ENCODE data around the gene GATM. TPM values are rescaled to one million over a fixed set of nuclear protein-coding genes. Genes with fewer than 3 reads are reported as not detected.
A peak's percentile ranks its signal among the peaks of the same experiment; 100 is the strongest.

The GATM gene, protein sequence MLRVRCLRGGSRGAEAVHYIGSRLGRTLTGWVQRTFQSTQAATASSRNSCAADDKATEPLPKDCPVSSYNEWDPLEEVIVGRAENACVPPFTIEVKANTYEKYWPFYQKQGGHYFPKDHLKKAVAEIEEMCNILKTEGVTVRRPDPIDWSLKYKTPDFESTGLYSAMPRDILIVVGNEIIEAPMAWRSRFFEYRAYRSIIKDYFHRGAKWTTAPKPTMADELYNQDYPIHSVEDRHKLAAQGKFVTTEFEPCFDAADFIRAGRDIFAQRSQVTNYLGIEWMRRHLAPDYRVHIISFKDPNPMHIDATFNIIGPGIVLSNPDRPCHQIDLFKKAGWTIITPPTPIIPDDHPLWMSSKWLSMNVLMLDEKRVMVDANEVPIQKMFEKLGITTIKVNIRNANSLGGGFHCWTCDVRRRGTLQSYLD
- 100 to 1,000 TPM in 1 of 2 donors, 10 to 100 TPM in 1; 12.9 to 254 TPM for total RNA-seq

DNA sequence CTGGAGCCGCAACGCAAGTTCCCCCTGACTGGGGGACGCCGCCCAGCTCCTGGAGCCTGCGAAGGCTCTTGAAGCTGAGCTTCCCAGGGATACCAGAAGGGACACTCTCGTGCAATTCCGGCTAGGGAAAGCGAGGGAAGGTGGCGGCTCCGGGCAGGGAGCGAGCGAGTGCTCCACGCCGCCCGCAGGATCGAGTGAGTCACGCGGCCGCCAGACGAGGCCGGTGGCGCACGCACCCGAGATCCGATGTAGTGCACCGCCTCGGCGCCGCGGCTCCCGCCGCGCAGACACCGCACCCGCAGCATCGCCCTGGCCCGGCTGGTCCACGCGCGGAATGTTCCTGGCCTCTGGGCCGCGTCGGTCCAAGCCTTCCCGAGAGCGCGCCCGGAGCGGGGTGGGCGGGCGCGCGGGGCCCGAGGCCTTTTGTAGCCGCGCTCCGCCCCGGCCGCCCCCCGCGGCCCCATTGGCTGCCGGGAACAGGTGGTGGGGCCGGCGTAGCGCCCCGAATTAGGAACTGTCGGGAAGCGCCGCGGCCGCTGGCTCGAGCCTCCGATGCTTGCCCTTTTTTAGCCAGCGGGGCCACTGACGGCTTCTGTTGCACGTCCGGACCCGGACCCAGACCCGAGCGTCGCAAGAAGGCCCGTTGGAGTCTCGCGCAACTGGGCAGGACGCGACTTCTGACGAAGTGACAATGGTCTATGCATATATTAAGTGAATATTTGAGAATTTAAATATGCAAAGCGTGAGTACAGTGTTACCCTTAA, at the start of gene GATM:
Gene GATM, minus strand, starts transcription at position 396 of the 764 bp plus-strand sequence. Its CDS starts 91 bp downstream, at position 305.
- 3% methylated on average over 58 of the region's 87 CpGs for WGBS
- Histone ChIP-seq H3K27ac (peak within 1 kb of the TSS; percentile 48 to 69), H3K27me3 (replicated peaks; ENCODE audit: insufficient read depth) (no peaks in the 10 kb centered on the region), H3K9me3 (no peaks in the 10 kb centered on the region), H3K4me3 (peak within 1 kb of the TSS; percentile 43 to 45), H3K4me1 (replicated peaks) (no peaks in the 10 kb centered on the region), H3K36me3 (no peaks in the 10 kb centered on the region)
- intact Hi-C loops (cut with DNase I), result loop anchor here (2.0 to 10.0 kb wide), 3 partner anchors 24 to 214 kb away; a partner anchor contains a TSS
- peak; percentile 58 for DNase-seq (ENCODE audit: low spot score)
- TF ChIP-seq POLR2A (IDR thresholded peaks at IDR 0.05) (no peak), POLR2AphosphoS5 (IDR thresholded peaks at IDR 0.05) (peak; percentile 19)
- TF ChIP-seq, protein P1, sequence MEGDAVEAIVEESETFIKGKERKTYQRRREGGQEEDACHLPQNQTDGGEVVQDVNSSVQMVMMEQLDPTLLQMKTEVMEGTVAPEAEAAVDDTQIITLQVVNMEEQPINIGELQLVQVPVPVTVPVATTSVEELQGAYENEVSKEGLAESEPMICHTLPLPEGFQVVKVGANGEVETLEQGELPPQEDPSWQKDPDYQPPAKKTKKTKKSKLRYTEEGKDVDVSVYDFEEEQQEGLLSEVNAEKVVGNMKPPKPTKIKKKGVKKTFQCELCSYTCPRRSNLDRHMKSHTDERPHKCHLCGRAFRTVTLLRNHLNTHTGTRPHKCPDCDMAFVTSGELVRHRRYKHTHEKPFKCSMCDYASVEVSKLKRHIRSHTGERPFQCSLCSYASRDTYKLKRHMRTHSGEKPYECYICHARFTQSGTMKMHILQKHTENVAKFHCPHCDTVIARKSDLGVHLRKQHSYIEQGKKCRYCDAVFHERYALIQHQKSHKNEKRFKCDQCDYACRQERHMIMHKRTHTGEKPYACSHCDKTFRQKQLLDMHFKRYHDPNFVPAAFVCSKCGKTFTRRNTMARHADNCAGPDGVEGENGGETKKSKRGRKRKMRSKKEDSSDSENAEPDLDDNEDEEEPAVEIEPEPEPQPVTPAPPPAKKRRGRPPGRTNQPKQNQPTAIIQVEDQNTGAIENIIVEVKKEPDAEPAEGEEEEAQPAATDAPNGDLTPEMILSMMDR (IDR thresholded peaks at IDR 0.05), result peak in 2 of 4 experiments; percentile 35 to 47

DNA sequence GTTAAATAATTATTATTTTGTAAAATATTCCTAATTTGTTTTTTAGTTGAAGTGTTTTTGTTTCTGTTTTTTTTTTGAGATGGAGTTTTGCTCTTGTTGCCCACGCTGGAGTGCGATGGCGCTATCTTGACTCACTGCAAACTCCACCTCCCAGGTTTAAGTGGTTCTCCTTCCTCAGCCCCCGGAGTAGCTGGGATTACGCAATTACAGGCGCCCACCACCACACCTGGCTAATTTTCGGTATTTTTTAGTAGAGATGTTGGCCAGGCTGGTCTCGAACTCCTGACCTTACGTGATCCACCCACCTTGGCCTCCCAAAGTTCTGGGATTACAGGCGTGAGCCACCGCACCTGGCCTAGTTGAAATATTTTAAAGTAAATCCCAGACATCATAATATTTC, 48.7 kb upstream of the GATM start:
- intact Hi-C loops (cut with DNase I), result no loop called here

DNA sequence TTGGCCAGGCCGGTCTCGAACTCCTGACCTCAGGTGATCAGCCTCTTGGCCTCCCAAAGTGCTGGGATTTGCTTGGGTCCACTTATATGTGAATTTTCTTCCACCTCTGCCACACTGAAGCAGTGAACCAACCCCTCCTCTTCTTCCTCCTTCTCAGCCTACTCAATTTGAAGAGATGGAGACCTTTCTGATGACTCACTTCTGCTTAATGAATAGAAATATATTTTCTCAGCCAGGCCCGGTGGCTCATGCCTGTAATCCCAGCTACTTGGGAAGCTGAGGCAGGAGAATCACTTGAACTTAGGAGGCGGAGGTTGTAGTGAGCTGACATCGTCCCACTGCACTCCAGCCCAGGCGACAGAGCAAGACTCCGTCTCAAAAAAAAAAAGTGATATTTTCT, 46.8 kb upstream of the GATM start:
- intact Hi-C loops (cut with DNase I), result no loop called here
- WGBS, result 89% methylated on average over 7 of the region's 7 CpGs

More for the DNA sequence above, 48.7 kb upstream of the GATM start:
- no peaks in the 10 kb centered on the region for H3K27me3 ChIP-seq (replicated peaks; ENCODE audit: insufficient read depth)
- H3K27ac ChIP-seq, result no peak overlapping the region
- no peaks in the 10 kb centered on the region for H3K4me1 ChIP-seq (replicated peaks)
- TF ChIP-seq POLR2AphosphoS5 (IDR thresholded peaks at IDR 0.05) (no peak), POLR2A (IDR thresholded peaks at IDR 0.05) (no peak)
- TF ChIP-seq, protein P1 (IDR thresholded peaks at IDR 0.05), result no peak
- H3K4me3 ChIP-seq, result no peak overlapping the region
- no peaks in the 10 kb centered on the region for H3K36me3 ChIP-seq
- 94% methylated on average over 11 of the region's 11 CpGs for WGBS
- no peaks in the 10 kb centered on the region for H3K9me3 ChIP-seq
- no peak for DNase-seq (ENCODE audit: low spot score)

DNA sequence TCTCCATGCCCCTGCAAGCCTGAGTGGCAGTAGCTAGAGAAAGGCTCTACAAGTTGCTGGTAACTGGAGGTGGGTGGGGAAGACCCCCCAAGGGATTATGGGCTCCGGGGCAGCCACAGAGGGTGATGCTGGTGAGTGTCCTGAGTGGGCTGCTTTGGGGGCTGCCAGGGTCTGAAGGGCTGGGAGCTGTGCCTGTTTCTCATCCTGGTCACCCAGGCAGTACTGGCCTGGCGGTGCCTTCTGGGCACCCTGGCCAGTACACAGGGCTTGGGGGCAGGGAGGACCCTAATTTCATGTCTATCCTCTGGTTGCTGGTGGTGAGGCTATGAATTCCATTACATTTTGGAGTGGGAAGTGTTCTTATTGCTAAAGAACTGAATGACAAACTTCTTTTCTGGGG, 46.1 kb upstream of the GATM start:
- 93% methylated on average over 2 of the region's 2 CpGs for WGBS
- intact Hi-C loops (cut with DNase I), result no loop called here

More for the DNA sequence above, 46.8 kb upstream of the GATM start:
- Histone ChIP-seq H3K27me3 (replicated peaks; ENCODE audit: insufficient read depth) (no peaks in the 10 kb centered on the region), H3K4me3 (no peak overlapping the region), H3K27ac (no peak overlapping the region), H3K9me3 (no peaks in the 10 kb centered on the region), H3K4me1 (replicated peaks) (no peaks in the 10 kb centered on the region), H3K36me3 (no peaks in the 10 kb centered on the region)
- no peak for DNase-seq (ENCODE audit: low spot score)
- no peak for TF ChIP-seq POLR2AphosphoS5 (IDR thresholded peaks at IDR 0.05)
- TF ChIP-seq, protein P1 (IDR thresholded peaks at IDR 0.05), result no peak
- TF ChIP-seq POLR2A (IDR thresholded peaks at IDR 0.05), result no peak

More for the DNA sequence above, 46.1 kb upstream of the GATM start:
- H3K4me3 ChIP-seq, result no peak overlapping the region
- no peaks in the 10 kb centered on the region for H3K9me3 ChIP-seq
- H3K27me3 ChIP-seq (replicated peaks; ENCODE audit: insufficient read depth), result no peaks in the 10 kb centered on the region
- no peak overlapping the region for H3K27ac ChIP-seq
- no peaks in the 10 kb centered on the region for H3K4me1 ChIP-seq (replicated peaks)
- TF ChIP-seq, protein P1 (IDR thresholded peaks at IDR 0.05), result no peak
- no peak for TF ChIP-seq POLR2AphosphoS5 (IDR thresholded peaks at IDR 0.05)
- no peaks in the 10 kb centered on the region for H3K36me3 ChIP-seq
- no peak for DNase-seq (ENCODE audit: low spot score)
